GM19397 (cell line): ENCODE measurements around the gene ELP5.
"Not testable (repeated sequence)": the region's sequence is repeated elsewhere in the genome, so short reads cannot be mapped to it uniquely, and the experiment has no call there.

Source experiments
- ATAC-seq: cut with Tn5 transposase; IDR thresholded peaks from one replicate; pipeline ENCODE4 v1.9.1; 2021; ENCODE audit warnings: mild to moderate bottlenecking, moderate library complexity; ENCODE audit not compliant: unreplicated experiment

ELP5 gene

DNA sequence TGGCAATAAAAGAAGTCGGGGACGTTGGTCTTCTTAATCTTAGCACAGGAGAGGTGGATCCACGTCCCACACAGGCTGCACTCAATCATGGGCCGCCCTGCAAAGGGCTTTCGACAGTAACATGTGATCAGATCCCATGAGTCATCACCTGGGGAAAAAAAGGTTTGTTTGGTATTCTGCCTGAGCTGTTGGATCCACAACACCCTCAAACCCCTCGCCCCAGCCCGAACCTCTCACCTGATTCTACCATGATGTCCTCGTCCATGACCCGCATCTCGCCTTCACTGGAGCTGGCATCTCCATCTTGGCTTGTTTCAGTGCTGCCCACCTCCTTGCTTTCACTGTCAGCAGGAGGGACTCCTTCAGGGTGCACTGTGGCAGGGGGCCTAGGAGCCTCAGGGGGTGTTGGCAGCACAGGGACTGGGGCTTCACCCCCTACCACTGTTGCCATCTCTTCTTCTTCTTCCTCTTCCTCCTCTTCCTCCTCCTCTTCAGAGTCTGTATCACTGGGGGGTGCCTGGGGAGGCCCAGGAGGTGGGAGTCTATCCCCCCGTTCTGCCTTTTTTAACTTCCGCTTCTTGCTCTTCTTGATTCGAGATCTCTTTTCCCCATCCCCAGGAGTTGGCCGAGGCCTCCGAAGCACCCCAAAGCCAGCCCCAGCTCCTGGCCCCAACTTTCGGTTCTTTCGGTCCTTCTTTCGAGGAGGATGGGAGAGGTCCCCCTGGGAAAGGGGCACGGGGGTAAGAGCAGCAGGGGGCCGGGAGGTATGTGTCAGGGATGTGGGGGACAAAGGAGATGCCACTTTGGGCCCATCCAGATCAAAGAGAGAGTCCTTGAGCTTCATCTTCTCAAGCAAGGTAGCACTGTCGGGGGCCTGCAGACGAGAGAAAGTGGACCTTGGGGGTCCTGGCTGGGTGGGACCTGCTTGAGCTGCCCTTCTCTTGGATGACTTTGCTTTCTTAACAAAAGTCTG lies 16.0 kb upstream of the ELP5 start:
- no peak for ATAC-seq

DNA sequence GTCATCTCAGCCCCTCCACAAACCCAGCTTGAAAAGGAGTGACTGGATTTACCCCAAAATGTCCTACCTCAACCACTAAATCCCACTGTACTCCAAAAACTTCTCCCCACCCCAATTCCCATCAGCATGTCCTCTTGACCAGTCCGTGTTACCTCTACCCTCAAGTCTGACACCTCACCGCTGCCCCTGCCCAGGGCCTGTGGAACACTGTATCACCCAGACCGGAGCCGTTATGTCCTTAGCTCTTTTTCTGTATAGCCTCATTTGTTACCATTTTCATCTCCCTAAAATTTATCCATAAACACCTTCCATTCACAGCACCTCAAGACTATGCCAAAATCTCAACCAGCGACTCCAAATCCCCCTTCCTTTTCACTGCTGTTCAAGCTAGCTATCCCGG lies 15.2 kb upstream of the ELP5 start:
- ATAC-seq: no peak

DNA sequence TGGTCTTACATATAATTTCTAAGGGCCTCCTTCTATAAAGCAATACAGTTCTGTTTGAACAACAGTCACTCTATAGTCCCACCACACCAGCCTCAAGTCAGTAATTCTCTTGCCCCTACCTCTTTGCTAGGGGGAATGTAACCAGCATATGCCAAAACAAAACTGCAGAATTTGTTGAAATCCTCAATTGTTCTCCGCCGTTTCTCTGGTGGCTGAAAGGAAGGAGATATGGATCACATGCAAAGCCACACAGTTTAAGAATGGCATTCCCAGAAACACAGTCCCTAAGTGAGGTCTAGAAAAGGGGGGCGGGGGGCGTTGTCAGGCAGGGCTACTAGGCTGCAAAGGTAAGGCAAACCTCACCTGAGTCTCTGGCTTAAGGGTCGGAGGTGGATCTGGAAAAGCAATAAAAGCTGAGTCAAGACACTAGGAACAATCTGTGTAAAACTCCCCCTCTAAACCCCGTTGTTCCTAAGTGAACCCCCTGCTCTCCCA lies 14.7 kb upstream of the ELP5 start:
- no peak for ATAC-seq

DNA sequence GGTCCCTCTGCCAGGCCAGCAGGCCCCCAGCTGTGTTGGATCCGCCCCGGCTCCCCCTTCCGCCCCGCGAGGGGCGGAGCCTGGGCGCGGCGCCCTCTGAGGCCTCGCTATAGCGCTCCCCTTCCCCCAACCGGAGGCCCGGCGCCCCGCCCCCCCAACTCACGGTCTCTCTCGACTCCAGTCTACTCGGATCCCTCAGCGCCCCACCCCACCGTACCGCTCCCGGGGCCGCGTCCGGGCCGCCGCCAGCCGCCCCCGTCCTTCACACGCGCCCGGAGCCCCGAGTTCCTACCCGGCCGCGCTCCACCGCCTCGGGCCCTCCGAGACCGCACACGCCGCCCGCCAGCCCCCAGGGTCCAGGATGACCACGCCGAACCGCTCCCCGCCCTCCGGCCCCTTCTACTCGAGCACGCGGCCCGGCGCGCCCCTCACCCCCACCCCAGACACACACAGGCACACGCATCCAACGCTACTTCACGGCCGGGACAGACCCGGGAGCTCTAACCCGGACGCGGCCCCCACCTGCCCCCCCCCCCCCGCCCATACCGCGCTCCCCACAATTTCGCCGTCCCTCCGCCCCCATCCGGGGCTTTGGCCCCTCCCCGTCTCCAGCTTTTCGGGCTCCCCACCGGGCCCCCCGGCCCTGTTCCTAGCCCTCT lies 14.1 kb upstream of the ELP5 start:
- no peak for ATAC-seq

DNA sequence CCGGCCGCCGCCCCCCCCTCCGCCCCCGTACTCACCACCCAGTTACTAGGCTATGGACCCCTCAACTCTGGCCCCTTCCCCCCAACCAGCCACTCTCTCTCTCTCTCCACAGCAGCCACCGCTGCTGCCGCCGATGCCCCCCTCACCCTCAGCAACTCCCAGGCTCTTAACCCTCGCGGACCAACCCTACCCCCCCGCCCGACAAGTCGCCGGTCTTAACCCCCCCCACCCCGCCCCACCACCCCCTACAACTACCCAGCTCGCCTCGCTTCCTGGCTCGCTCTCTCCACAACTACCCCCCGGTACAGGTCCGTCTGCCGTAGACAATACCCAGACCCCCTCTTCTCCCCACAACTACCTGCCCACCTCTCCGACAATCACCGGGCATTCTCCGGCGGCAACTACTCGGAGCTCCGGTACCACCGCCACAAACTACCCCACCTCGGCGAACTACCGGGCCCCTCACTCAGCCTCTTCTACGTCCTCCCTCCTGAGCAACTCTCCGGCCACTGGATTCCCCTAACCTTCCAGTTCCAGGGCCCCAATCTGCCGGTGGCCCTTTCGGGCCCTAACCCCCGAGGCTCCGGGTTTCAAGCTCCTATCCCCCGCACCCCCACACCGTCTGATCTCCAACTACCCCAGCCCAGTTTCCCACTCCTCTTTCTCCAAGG lies 13.5 kb upstream of the ELP5 start:
- no peak for ATAC-seq

DNA sequence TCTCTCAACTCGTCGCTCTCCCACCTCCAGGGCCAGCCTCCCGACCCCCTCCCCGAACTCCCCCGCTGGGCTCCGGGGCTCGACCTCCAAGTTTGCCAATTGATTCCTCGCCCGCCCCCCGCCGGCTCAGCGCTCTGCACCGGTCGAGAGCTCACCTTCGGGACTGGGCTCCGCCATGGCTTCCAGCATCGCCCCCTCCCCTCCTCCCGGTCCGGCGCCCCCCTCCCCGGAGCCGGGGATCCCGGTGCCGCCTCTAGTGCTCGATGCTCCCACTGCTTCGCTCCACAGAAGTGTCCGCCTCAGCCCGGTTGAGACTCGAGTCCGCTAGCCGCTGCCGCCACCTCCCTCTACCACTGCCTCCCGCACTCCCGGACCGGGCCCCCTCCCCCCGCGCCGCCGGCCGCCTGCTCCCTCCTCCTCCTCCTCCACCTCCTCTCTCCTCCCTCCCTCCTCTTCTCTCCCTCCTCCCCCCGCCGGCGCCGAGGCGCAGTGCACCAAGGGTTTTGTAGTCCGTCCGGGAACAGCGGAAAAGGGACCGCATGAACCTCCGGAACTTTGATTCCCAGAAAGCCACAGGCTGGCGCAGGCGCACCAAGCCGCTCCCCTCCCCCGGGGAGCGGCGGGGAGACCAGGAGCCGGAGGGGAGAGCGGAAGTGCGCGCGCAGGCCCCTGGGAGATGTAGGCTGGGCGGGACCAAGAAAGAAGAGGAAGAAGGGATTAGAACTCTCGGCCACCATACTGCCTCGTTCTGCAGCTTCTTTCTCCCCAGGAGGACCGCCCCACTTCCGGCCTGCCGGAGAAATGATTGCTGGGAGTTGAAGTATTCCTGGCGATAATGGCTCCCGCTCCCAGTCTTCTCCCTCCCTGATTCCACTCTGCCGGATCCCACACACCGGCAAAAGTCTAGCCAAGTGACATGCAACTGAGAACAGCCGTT lies 12.7 kb upstream of the ELP5 start, which contains the start of gene PHF23:
Gene PHF23 (minus strand): TSS at position 367 of the 937 bp plus-strand sequence. CDS start 178 bp downstream, at position 189.
- ATAC-seq: peak; percentile 55

DNA sequence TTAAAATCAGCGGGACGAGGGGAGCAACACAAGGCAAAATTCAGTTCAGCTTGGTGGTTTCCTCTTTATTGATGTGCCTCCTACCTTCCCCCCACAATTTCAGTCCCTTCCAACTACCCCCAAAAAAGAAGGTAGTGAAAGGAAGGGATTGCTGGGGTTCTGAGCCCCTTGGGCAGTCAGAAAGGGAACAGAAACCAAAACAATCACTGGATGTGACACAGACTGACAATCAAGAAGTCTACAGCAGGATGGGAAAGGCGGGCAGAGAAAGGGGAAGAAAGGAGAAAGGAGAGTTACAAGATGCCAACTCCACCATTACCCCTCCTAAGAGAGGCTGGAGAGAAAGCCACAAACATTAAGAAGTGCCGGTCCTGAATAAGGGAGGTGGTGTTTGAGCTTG lies 11.6 kb upstream of the ELP5 start:
- ATAC-seq: no peak

DNA sequence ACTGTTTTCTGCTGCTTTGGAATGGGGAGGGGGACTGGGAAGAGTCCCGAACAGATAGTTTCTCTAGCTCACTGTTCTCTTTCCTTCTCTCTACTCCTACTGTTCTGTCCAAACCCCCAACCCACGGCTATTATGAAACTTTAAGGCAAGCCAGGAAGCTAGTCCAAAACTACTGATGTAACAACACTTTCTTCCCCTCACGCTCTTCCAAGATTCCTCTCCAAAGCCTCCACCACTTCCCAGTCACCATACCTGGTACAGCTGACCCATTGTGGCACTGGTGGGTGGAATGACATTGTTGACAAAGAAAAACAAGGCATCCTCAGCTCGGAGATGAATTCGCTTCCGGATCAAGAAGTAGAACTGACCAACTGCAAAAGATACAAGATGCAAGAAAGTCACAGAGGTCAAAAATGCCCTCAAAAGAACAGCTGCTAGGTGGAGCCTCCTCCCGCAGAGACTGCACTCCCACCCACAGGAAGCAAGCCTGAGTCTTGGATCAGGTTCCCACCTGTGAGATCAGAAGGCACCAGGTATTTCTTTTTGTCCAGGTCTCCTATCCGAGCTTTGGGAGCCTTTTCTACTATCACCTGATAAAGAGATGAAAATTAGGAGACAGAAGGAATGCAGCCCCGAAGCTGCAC lies 10.8 kb upstream of the ELP5 start:
- no peak for ATAC-seq

DNA sequence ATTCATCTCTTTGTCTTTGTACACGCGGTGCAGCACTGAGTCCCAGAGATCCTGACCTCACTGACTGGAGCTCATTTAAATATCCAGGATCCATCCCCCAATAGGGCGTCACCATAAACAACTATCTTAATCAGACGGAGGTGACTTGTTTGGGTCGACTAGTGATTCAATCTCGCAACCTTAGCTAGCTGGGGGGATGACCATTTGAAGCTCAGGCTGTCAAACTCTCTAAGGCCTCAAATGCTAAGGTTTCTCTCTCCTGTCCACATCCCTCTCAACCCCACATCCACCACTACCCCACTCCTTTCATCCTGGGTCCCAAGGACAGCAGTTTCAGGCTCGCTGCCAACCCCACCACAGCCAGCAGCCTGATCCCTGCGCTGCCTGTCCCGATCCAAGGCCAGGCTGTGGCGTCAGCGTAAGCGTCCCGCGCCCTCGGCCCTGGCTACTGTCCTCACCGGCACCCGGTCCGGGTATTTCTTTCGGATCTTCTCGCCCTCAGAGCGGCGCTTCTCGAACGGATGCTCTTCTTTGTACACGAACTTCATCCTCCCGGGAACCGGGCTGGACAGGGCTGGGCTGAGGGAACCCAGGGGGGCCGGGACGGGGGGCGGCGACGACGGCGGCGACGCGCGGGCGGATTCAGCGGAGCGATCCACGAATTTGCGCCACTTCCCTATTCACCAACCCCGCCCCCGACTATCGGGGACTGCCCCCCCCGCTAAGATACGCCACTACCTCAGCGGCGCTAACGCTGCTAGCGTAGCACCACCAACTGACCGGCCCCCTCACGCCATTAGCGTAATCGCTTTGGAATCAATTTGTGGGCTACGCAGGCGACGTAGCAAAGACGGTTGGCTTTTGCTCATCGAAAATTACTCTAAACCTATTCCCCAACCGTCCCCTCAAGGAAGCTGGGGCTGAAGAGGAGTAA lies 10.0 kb upstream of the ELP5 start, which contains the start of gene GABARAP:
Gene GABARAP (minus strand): TSS at position 667 of the 934 bp plus-strand sequence. CDS start 119 bp downstream, at position 548.
- peak; percentile 29 for ATAC-seq

DNA sequence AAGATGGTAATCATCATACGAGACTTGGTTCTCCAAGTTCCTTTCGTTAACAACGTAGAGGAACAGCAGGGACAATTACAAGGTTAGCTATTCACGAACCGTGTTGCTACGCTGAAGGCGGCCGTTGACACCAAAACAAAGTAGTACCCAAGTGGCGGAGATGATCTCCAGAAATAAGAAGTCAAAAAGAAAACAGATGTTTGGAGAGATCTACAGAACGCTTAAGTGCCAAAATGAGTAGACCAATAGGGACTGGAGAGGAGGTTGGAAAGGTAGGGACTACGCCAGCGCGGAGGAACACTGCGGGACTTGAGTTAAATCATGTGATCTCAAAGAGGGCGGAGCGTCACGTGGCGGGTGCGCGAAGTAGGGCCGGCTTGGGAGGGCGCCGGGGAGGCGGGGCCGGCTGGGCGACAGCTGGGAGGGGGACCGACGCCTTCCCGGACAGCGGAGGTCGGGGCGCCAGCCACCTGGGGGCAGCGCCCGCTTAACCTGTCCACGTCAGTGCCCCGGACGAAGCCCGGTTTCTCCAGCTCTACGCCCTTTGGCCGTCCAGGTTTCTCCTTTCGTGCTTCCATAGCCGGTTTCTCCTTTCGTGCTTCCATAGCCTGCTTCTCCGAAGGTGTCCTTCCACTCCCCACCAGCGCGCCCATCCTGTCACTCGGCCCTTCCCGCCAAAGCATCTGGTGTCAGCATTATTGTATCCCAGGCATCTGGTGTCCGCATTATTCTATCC lies 9.1 kb upstream of the ELP5 start:
- ATAC-seq: peak; percentile 42

DNA sequence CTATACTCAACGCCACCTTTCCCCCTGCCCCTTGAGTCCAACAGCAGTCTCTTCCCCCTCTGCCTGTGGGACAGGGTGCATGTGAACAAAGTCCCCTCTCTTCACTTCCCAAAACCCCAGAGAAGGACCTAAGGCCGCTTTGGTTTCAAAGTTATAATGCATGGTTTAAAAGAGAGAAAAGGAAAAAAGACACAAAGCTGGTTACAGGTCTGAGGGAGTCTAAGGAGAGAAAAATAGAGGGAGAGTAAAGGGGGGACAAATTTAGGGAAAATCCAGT lies 8.6 kb upstream of the ELP5 start:
- ATAC-seq: no peak

DNA sequence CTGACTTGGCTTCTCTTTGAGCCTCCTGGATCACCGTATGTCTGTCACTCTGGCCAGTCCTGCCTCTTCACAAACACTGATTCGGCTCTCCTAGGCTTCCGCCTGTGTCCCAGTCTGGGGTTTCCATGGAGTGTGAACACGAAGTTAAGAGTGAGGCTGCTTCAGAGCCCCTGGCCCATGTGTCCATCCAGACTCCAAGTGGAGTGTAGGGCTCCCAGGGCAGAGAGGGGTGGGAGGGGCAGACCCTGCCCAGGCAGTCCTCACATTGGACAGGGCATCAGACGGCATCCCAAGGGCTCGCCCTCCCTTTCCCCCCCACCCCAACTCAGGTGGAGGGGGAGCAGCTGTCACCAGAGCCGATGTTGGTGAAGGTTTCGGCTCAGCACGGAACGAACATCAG lies 8.2 kb upstream of the ELP5 start:
- not testable (repeated sequence) for ATAC-seq

DNA sequence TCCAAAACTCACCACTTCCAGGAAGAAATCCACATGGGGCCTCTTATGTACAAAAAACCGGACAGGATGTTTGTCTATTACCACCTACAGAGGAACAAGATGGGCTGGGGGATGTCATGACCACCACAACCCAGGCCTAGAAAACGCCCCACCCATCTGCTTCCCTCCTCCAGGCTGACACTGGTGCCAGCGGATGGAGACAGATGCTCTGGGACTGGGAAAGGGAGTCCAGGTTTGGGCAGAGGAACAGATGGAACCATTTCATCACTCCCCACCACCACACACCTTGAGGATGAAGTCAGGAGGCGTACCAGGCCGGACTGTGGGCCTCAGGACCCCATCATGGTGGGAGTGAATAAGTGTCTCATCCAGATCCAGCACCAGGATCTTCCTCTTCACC lies 5.2 kb upstream of the ELP5 start:
- no peak for ATAC-seq

DNA sequence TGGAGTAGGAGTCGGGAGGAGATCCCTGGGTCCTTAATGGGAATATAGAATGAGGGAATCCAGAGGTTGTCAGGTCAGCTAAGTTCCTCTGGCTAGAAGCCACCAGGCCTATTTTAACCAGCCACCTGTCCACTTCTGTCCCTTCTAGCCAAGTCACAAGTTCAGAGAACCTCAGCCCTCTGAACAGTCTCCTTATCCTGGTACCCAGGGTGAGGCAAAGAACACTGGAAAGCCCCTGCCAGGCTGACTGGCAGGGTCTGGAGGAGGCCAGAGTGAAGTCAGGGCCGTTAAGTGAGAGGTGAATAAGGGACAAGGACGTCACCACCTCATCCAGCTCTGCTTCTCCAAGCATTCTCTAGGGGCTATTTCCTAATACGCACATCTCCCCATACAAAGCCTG lies 3.2 kb upstream of the ELP5 start:
- ATAC-seq: no peak

DNA sequence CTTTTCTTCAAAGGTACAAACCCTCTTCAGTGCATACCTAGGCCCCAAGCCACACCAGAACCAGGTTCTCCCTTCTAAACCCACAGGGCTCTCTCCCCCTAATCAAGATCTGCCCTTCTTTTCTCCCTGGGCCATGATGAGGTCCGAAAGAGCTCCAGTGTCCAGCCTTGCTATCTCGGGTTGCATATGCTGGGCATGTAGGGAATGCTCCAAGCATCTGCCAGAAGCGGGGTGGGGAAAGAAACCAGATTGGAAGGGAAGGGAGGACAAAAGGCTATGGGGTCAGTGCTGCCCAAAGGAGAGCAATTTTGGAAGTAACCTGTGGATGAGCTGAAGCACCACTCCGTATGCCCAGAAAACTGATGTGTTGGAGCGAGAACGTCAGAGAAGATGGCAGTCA lies 2.8 kb upstream of the ELP5 start:
- no peak for ATAC-seq

DNA sequence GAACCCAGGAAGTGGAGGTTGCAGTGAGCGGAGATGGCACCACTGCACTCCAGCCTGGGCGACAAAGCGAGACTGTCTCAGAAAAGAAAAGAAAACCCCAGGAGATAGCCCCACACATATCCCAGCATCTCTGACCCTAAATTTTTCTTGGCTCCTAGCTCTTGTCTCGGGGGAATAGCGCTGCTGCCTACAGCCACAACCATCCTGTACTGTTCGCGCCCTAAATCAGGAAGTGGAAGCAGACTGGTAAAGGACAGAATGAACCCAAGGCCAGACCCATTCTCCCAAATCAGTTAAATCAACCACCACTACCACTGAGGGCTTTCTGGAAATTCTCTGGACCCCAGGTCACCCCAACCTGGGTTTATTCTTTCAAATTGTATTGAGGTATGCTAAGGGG lies 2.2 kb upstream of the ELP5 start:
- ATAC-seq: no peak

DNA sequence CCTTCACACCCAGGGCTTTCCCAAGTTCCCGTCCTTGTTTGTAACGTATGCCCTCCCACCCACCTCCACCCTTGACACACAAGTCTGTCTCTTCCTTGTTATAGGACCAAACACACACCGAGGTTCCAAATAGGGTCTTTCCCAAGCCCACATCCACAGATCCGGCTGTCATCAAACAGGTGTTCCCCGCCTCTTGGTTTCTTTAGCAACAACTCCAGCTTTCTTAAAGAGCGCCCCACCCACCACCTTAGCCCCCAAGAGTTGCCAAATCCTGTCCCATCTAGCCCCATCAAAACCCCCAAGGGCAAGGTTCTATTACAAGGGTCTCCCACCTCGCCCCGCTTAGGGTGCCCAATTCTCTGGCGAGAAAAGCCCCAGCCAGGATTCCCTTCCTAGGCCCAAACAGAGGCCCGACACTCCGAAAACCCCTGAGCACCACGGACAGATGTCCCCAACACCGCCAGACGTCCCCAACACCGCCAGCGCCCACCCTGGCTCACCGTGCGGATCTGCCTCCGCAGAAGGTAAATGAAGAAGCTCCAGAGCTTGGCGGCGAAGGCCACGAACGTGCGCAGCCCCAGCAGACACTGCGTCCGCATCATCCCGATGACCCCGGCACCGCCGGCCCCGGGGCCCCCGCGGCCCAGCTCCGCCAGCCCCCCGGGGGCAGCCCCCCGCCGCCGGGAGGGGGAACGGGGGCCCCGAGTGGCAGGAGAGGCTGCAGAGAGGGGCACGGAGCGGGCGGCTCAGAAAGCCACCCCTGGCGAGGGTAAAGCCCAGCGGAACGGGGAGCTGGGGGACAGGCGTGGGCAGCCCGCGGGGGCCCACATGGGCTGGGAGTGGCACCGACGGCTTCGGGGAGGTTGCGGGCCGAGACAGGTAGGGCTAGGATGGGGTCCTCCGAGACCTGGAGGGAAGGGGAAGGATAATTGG lies 1.1 kb upstream of the ELP5 start:
- no peak for ATAC-seq
